Activated T-helper 2 cell treated with anti-CD3 and anti-CD28 coated beads, Interferon-gamma antibody, Interleukin-2, Interleukin-4, amounts not matched to agents 10 μg/mL and 5 μg/mL and 100 μg/mL, durations not matched to agents 14 hours and 24 hours and 36 hours (primary cell): ENCODE measurements around the gene C17orf50. TPM values are rescaled to one million over a fixed set of nuclear protein-coding genes. Genes with fewer than 3 reads are reported as not detected.

Experiments
- DNase-seq: peaks from one replicate; pipeline ENCODE4 v3.0.0; 2021; ENCODE audit warnings: low spot score
- H3K27ac Mint-ChIP-seq: one replicate; pipeline ENCODE4 v1.8.0; 2021; ENCODE audit warnings: mixed read lengths
- H3K27me3 Mint-ChIP-seq: one replicate; pipeline ENCODE4 v1.8.0; 2021; ENCODE audit warnings: low read depth, mixed read lengths
- H3K36me3 Mint-ChIP-seq: one replicate; pipeline ENCODE4 v1.8.0; 2021; ENCODE audit warnings: low read depth, mixed read lengths
- H3K4me1 Mint-ChIP-seq: one replicate; pipeline ENCODE4 v1.8.0; 2021; ENCODE audit warnings: low read depth, mixed read lengths
- H3K4me3 Mint-ChIP-seq: one replicate; pipeline ENCODE4 v1.8.0; 2021; ENCODE audit warnings: low read depth, mild to moderate bottlenecking, moderate library complexity, mixed read lengths
- H3K9me3 Mint-ChIP-seq: one replicate; pipeline ENCODE4 v1.8.0; 2021; ENCODE audit warnings: mixed read lengths
- intact Hi-C: fragments of 100-400 bp; cut with micrococcal nuclease; formaldehyde crosslinking; loops from one replicate; pipeline ENCODE4 v1.15.1; 2023
- total RNA-seq: library from RNA; stranded (reverse); gene quantifications from 2 replicates; pipeline ENCODE4 v1.2.3, GENCODE V29; 2022

C17orf50 gene
- total RNA-seq, 1 donor from 2014 or later, result not detected

GRCh38 chr17:35766489-35766877, 5.8 kb downstream of the C17orf50 start:
- Mint-ChIP-seq H3K9me3 (no peaks in the 10 kb centered on the region), H3K4me3 (no peak overlapping the region), H3K4me1 (peaks cover 8% of the 10 kb centered on the region), H3K36me3 (no peaks in the 10 kb centered on the region), H3K27ac (no peak overlapping the region), H3K27me3 (peaks cover 4% of the 10 kb centered on the region)
- intact Hi-C loops, result no loop called here
- no peak for DNase-seq

GRCh38 chr17:35766903-35767510, 6.3 kb downstream of the C17orf50 start:
- peaks cover 8% of the 10 kb centered on the region for H3K4me1 Mint-ChIP-seq
- H3K4me3 Mint-ChIP-seq, result no peak overlapping the region
- no peak overlapping the region for H3K27ac Mint-ChIP-seq
- DNase-seq, result no peak
- peaks cover 7% of the 10 kb centered on the region for H3K27me3 Mint-ChIP-seq
- intact Hi-C loops, result no loop called here
- H3K9me3 Mint-ChIP-seq, result no peaks in the 10 kb centered on the region
- H3K36me3 Mint-ChIP-seq, result no peaks in the 10 kb centered on the region

GRCh38 chr17:35768797-35769196, 8.1 kb downstream of the C17orf50 start:
- peaks cover 8% of the 10 kb centered on the region for H3K4me1 Mint-ChIP-seq
- H3K36me3 Mint-ChIP-seq, result no peaks in the 10 kb centered on the region
- no peak overlapping the region for H3K4me3 Mint-ChIP-seq
- intact Hi-C loops, result no loop called here
- H3K27me3 Mint-ChIP-seq, result peaks cover 12% of the 10 kb centered on the region
- H3K9me3 Mint-ChIP-seq, result no peaks in the 10 kb centered on the region
- no peak overlapping the region for H3K27ac Mint-ChIP-seq
- no peak for DNase-seq

GRCh38 chr17:35769895-35770486, 9.3 kb downstream of the C17orf50 start:
- Mint-ChIP-seq H3K36me3 (no peaks in the 10 kb centered on the region), H3K4me1 (peaks cover 2% of the 10 kb centered on the region), H3K27me3 (peaks cover 15% of the 10 kb centered on the region), H3K4me3 (no peak overlapping the region), H3K9me3 (no peaks in the 10 kb centered on the region), H3K27ac (no peak overlapping the region)
- DNase-seq, result no peak
- intact Hi-C loops, result no loop called here

GRCh38 chr17:35773129-35773528, 12.4 kb downstream of the C17orf50 start:
- Mint-ChIP-seq H3K27ac (no peak overlapping the region), H3K9me3 (no peaks in the 10 kb centered on the region), H3K4me1 (no peaks in the 10 kb centered on the region), H3K36me3 (no peaks in the 10 kb centered on the region), H3K4me3 (no peak overlapping the region), H3K27me3 (peaks cover 17% of the 10 kb centered on the region)
- DNase-seq, result no peak
- intact Hi-C loops, result no loop called here

- H3K4me3 Mint-ChIP-seq, result no peak overlapping the region
- DNase-seq, result no peak
- H3K36me3 Mint-ChIP-seq, result no peaks in the 10 kb centered on the region
- H3K27me3 Mint-ChIP-seq, result peaks cover 21% of the 10 kb centered on the region
- H3K27ac Mint-ChIP-seq, result no peak overlapping the region
- no peaks in the 10 kb centered on the region for H3K9me3 Mint-ChIP-seq
- no peaks in the 10 kb centered on the region for H3K4me1 Mint-ChIP-seq
- intact Hi-C loops, result no loop called here
Measured at GRCh38 chr17:35773679-35774425, 13.2 kb downstream of the C17orf50 start.

GRCh38 chr17:35774499-35774898, 13.8 kb downstream of the C17orf50 start:
- Mint-ChIP-seq H3K9me3 (no peaks in the 10 kb centered on the region), H3K27ac (no peak overlapping the region), H3K36me3 (no peaks in the 10 kb centered on the region), H3K4me1 (no peaks in the 10 kb centered on the region), H3K4me3 (no peak overlapping the region), H3K27me3 (peaks cover 22% of the 10 kb centered on the region)
- no peak for DNase-seq
- intact Hi-C loops, result no loop called here

- H3K27me3 Mint-ChIP-seq, result peaks cover 22% of the 10 kb centered on the region
- intact Hi-C loops, result no loop called here
- H3K4me1 Mint-ChIP-seq, result no peaks in the 10 kb centered on the region
- H3K36me3 Mint-ChIP-seq, result no peaks in the 10 kb centered on the region
- no peaks in the 10 kb centered on the region for H3K9me3 Mint-ChIP-seq
- no peak overlapping the region for H3K27ac Mint-ChIP-seq
- no peak overlapping the region for H3K4me3 Mint-ChIP-seq
- DNase-seq, result no peak
Measured at GRCh38 chr17:35775039-35775438, 14.4 kb downstream of the C17orf50 start.

GRCh38 chr17:35775583-35775982, 14.9 kb downstream of the C17orf50 start:
- no peak for DNase-seq
- H3K36me3 Mint-ChIP-seq, result no peaks in the 10 kb centered on the region
- H3K4me3 Mint-ChIP-seq, result no peak overlapping the region
- peaks cover 22% of the 10 kb centered on the region for H3K27me3 Mint-ChIP-seq
- intact Hi-C loops, result no loop called here
- no peaks in the 10 kb centered on the region for H3K9me3 Mint-ChIP-seq
- H3K27ac Mint-ChIP-seq, result no peak overlapping the region
- no peaks in the 10 kb centered on the region for H3K4me1 Mint-ChIP-seq

GRCh38 chr17:35778641-35779196, 18.0 kb downstream of the C17orf50 start:
- Mint-ChIP-seq H3K36me3 (no peaks in the 10 kb centered on the region), H3K27ac (no peak overlapping the region), H3K9me3 (no peaks in the 10 kb centered on the region), H3K4me3 (no peak overlapping the region), H3K4me1 (no peaks in the 10 kb centered on the region), H3K27me3 (peaks cover 26% of the 10 kb centered on the region)
- no peak for DNase-seq
- intact Hi-C loops, result no loop called here

- Mint-ChIP-seq H3K4me1 (no peaks in the 10 kb centered on the region), H3K9me3 (no peaks in the 10 kb centered on the region), H3K27me3 (peaks cover 22% of the 10 kb centered on the region), H3K36me3 (no peaks in the 10 kb centered on the region), H3K27ac (no peak overlapping the region), H3K4me3 (no peak overlapping the region)
- intact Hi-C loops, result no loop called here
- DNase-seq, result no peak
Measured at GRCh38 chr17:35780950-35781349, 20.3 kb downstream of the C17orf50 start.

- peaks cover 37% of the 10 kb centered on the region for H3K27me3 Mint-ChIP-seq
Measured at GRCh38 chr17:35784895-35785294, 24.2 kb downstream of the C17orf50 start.

GRCh38 chr17:35786941-35787432, 26.3 kb downstream of the C17orf50 start:
- Mint-ChIP-seq H3K9me3 (no peaks in the 10 kb centered on the region), H3K27me3 (peaks cover 38% of the 10 kb centered on the region), H3K4me1 (peaks cover 3% of the 10 kb centered on the region), H3K27ac (no peak overlapping the region), H3K4me3 (no peak overlapping the region), H3K36me3 (no peaks in the 10 kb centered on the region)
- intact Hi-C loops, result no loop called here
- no peak for DNase-seq

More at GRCh38 chr17:35784895-35785294, 24.2 kb downstream of the C17orf50 start:
- H3K9me3 Mint-ChIP-seq, result no peaks in the 10 kb centered on the region
- no peak for DNase-seq
- intact Hi-C loops, result no loop called here
- H3K36me3 Mint-ChIP-seq, result no peaks in the 10 kb centered on the region
- no peak overlapping the region for H3K4me3 Mint-ChIP-seq
- H3K27ac Mint-ChIP-seq, result no peak overlapping the region
- peaks cover 3% of the 10 kb centered on the region for H3K4me1 Mint-ChIP-seq
